ENCODE measurements around the gene LMO7. TPM values are rescaled to one million over a fixed set of nuclear protein-coding genes. Genes with fewer than 3 reads are reported as not detected.

The LMO7 gene
- total and polyA plus RNA-seq, 2 of the 8 experiments (the other 6 are each of a cell fraction or from before 2014, with no cell fraction given) = 8.1 to 28.3 TPM

- no peak overlapping the region for H3K9ac ChIP-seq (replicated peaks in 1 of 4; ENCODE audit: extremely low read depth in 1 of 4, low read depth in 3 of 4, low read length in 3 of 4)
- H3K56ac ChIP-seq (replicated peaks; ENCODE audit: insufficient read length, low read depth, low read length) = no peak overlapping the region
- H3K23ac ChIP-seq (ENCODE audit: insufficient read length) = no peak overlapping the region
- ChIA-PET POLR2A (ENCODE audit: partially characterized antibody) (no interaction called here), CTCF (ENCODE audit: partially characterized antibody) (interaction anchor here (0.7 to 1.5 kb wide), 4 partner anchors 31 to 44 kb away, joined by 3 to 4 read pairs (median 3); no protein-coding TSS in a partner anchor)
- no peak overlapping the region for H2AFZ ChIP-seq (ENCODE audit: low read length)
- H3K9me3 ChIP-seq (ENCODE audit: insufficient read depth in 2 of 2, low read depth in 1 of 2, low read length in 1 of 2) = no peaks in the 10 kb centered on the region
- H3K14ac ChIP-seq (ENCODE audit: insufficient read length) = no peak overlapping the region
- DNase-seq (ENCODE audit: low read depth in 1 of 2, low spot score in 2 of 2) (no peak), FAIRE-seq (no peak)
- H2BK120ac ChIP-seq (replicated peaks; ENCODE audit: low read depth, low read length) = no peak overlapping the region
- H2BK12ac ChIP-seq (ENCODE audit: low read depth, low read length) = no peak overlapping the region
- peaks cover 0 to 2% of the 10 kb centered on the region in 2 experiments for H4K20me1 ChIP-seq (replicated peaks in 1 of 2; ENCODE audit: control insufficient read depth in 1 of 2, insufficient read depth in 2 of 2, low read length in 2 of 2)
- H3K36me3 ChIP-seq (ENCODE audit: control insufficient read depth in 2 of 4, insufficient read depth in 4 of 4, low read length in 3 of 4) = no peaks in the 10 kb centered on the region
- no peak overlapping the region for H2BK15ac ChIP-seq (ENCODE audit: low read length)
- H3K79me1 ChIP-seq (ENCODE audit: low read depth, low read length) = no peaks in the 10 kb centered on the region
- no peak overlapping the region for H3K27ac ChIP-seq (ENCODE audit: low read depth, low read length)
- peaks cover 0 to 6% (median 3%) of the 10 kb centered on the region in 4 experiments; a peak in 3 of 7 replicates for H3K27me3 ChIP-seq (replicated peaks in 1 of 4; ENCODE audit: control insufficient read depth in 3 of 4, extremely low read depth in 1 of 4, insufficient read depth in 3 of 4, low read length in 3 of 4)
- WGBS, 2 experiments (ENCODE audit: extremely low coverage in 1 of 2, insufficient coverage in 1 of 2, insufficient read length in 1 of 2, insufficient replicate concordance in 2 of 2, low coverage in 1 of 2, low lambda C conversion rate in 2 of 2, missing lambda C conversion rate in 1 of 2) = 73% methylated on average over 1 of the region's 1 CpG; no CpG with 5 or more reads in 1 of the 2 experiments
- TF ChIP-seq GABPA (IDR thresholded peaks at IDR 0.05; ENCODE audit: borderline replicate concordance, insufficient read depth, low read length) (no peak), FOSL1 (IDR thresholded peaks at IDR 0.05; ENCODE audit: insufficient read depth, low read depth, low read length) (no peak), CHD2 (IDR thresholded peaks at IDR 0.05; ENCODE audit: low read length) (no peak), SP1 (IDR thresholded peaks at IDR 0.05; ENCODE audit: low read depth, low read length) (no peak), SP4 (IDR thresholded peaks at IDR 0.05; ENCODE audit: low read length) (no peak), TEAD4 (IDR thresholded peaks at IDR 0.05; ENCODE audit: low read depth, low read length) (no peak), SRF (IDR thresholded peaks at IDR 0.05; ENCODE audit: low read depth, low read length) (no peak), EGR1 (IDR thresholded peaks at IDR 0.05; ENCODE audit: borderline replicate concordance, low read depth, low read length) (no peak), RNF2 (IDR thresholded peaks at IDR 0.05; ENCODE audit: borderline replicate concordance, low read depth, low read length, missing control alignments, poor library complexity, severe bottlenecking) (no peak), KDM1A (IDR thresholded peaks at IDR 0.05; ENCODE audit: borderline replicate concordance, low read length) (no peak), CBX8 (IDR thresholded peaks at IDR 0.05; ENCODE audit: borderline replicate concordance, low read depth, low read length) (no peak), YY1 (IDR thresholded peaks at IDR 0.05; ENCODE audit: low read depth, low read length) (no peak), TCF12 (IDR thresholded peaks at IDR 0.05; ENCODE audit: low read depth, low read length) (no peak), SUZ12 (IDR thresholded peaks at IDR 0.05; ENCODE audit: low read length) (no peak)
- no peak overlapping the region for H2BK5ac ChIP-seq (ENCODE audit: low read depth, low read length)
- H3K79me2 ChIP-seq (ENCODE audit: control insufficient read depth in 1 of 2, insufficient read depth in 2 of 2, low read length in 2 of 2) = no peaks in the 10 kb centered on the region
- peaks cover 0 to 8% (median 3%) of the 10 kb centered on the region in 4 experiments; a peak in 4 of 7 replicates for H3K4me1 ChIP-seq (replicated peaks in 1 of 4; ENCODE audit: control insufficient read depth in 3 of 4, insufficient read depth in 4 of 4, low read length in 3 of 4)
- no peak overlapping the region for H4K5ac ChIP-seq (ENCODE audit: insufficient read length, low read depth, low read length)
- no peak overlapping the region for H4K91ac ChIP-seq (replicated peaks; ENCODE audit: insufficient read length, low read length)
- H3K4ac ChIP-seq (replicated peaks; ENCODE audit: insufficient read length, low read depth, low read length) = no peak overlapping the region
- no peak overlapping the region for H2AK5ac ChIP-seq (ENCODE audit: low read depth, low read length)
- H3K4me3 ChIP-seq (ENCODE audit: extremely low read depth in 1 of 4, insufficient read depth in 2 of 4, low read depth in 3 of 4, low read length in 4 of 4) = no peak overlapping the region
- H3K4me2 ChIP-seq (ENCODE audit: insufficient read depth in 1 of 2, low read depth in 2 of 2, low read length in 2 of 2) = no peak overlapping the region
- no peak overlapping the region for H4K8ac ChIP-seq (ENCODE audit: extremely low read depth, insufficient read depth, low read length)
- no peak overlapping the region for H3K18ac ChIP-seq (ENCODE audit: extremely low read depth, low read length)
- H2BK20ac ChIP-seq (ENCODE audit: low read length) = no peak overlapping the region
- no peaks in the 10 kb centered on the region for H3K23me2 ChIP-seq (ENCODE audit: low read depth, low read length)
Measured at GRCh38 chr13:75643182-75643581, 7.1 kb downstream of the LMO7 start.
